Fibroblast of skin of right biceps (primary cell): Measurements from ENCODE around the gene SP3.

ENCODE experiments used
- DNase-seq: peaks from one replicate; pipeline ENCODE4 v3.0.0-alpha.2; 2013

SP3 gene

GRCh38 chr2:173965372-173966025 is at the start of gene SP3:
TSS of gene SP3 (minus strand) at chr2:173965373. CDS start at chr2:173965171, 202 bp downstream.
- peak; percentile 99 for DNase-seq

GRCh38 chr2:174014699-174015070 is 49.5 kb upstream of the SP3 start:
- DNase-seq = no peak

DNA sequence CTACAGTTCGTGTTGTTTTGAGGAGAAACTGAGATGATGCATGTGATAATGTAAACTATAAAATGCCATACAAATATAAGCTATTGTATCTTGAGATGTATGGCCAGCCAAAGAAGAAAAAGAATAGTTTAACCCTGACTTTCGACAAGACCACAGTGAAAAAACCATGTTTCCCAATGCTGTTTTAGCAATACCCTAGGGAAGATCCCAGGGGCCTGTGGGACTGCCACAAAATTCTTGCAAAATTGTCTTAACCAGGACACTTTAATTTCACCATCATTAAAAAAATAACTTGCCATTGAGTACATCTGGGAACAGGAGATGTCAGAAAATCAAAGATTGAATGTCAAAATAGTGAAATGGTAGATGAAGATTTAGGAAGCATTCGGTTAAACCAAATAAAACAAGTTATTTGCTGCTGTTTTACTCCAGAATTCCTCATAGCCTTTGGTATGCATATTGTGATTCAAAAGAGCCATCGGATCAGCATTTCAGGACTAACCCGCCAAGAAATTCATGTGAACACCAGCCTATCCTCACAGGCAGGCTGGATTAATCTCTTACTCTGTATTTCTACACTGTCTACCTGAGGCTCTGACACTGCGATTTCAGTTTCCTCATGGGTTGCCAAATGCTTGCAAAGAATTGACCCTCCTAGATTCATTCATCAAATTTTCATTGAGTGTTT is 49.0 kb upstream of the SP3 start:
- no peak for DNase-seq

DNA sequence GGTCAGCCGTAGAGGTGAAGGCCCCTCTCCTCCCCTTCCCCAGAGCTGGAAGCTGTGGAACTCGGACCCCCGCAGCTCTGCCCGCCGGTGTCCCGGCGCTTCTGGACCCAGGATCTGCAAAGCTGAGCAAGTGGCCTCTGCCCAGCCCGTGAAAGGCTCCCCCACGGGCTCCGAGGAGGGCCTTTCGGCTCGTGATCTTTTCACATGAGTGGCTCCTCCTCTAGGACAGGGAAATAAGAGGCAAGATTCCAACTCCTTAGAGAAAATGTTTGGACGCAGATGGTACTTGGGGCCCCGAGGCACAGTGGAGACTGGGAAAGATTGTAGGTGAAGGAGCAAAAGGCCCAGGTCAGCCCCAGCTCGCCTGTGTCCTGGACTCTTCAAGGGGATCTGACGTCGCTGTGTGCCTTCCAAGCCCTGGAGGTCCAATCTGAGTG is 48.2 kb upstream of the SP3 start:
- DNase-seq = no peak

GRCh38 chr2:174012347-174013314 is 47.5 kb upstream of the SP3 start:
- peak; percentile 66 for DNase-seq

- no peak for DNase-seq
Measured at GRCh38 chr2:174011796-174012195, 46.6 kb upstream of the SP3 start.

GRCh38 chr2:174011173-174011572 is 46.0 kb upstream of the SP3 start:
- no peak for DNase-seq

DNA sequence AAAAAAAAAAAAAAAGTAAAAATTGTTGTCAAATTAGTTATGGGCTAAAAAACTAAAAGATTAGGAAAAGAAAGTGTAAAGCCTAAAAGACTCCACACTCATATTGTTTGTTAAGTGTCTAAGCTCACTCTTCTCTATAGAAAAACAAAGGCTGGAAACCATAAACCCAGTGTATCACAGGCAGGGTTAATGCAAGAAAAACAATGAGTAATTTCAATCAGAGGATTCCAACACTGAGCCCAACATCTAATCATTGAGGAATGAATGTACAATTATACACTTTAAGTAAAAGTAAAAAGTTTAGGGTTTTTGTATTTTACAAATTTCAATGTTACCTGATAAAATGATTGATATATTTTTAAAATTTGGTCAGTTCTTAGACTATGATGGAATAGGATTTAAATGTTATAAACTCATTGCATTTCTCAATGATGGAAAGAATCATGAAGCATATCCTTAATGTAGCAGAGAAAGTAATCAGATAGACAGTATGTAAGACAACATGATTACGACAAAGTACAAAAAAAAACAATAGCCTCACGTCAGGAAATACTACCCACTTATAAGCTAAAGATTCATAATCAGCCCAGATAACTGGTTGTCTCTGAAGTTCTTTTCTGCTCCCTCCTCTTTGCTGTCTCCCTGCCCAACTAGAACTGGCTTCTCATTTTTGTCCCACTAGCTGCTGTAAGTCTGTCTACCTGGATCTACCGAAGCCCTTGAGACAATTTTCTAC is 44.5 kb upstream of the SP3 start:
- peak; percentile 74 for DNase-seq

- no peak for DNase-seq
Measured at GRCh38 chr2:174008720-174009119, 43.5 kb upstream of the SP3 start.

GRCh38 chr2:174007010-174007409 is 41.8 kb upstream of the SP3 start:
- DNase-seq = peak; percentile 48

GRCh38 chr2:174005801-174006419 is 40.7 kb upstream of the SP3 start:
- peak; percentile 21 for DNase-seq

DNA sequence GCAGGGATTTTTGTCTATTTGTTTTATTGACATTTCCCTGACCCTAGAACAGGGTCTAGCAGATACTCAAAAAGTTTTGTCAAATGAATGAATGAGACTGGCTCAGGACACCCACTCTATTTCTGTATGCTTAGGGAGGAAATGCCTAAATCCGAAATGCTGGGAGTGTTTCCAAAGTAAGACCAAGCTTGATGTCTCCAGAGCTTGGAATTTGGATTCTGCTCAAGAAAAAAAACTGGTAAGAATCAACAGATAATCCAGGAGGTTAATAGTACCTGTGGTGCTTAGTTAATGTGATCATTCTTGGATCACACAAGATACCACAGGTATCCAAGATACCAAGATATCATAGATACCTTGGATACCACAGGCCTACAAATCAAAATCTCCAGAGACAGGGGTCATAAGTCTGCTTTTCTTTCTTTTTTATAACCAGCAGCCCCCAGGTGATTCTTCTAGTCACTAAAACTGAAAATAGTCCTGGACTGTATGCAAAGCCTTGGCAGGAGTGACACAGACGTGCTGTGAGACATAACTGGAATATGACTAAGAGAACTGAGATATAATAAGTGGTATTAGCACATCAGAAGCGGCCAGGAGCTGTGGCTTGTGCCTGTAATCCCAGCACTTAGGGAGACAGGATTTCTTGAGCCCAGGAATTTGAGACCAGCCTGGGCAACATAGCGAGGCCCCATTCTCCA is 39.9 kb upstream of the SP3 start:
- peak; percentile 90 for DNase-seq

DNA sequence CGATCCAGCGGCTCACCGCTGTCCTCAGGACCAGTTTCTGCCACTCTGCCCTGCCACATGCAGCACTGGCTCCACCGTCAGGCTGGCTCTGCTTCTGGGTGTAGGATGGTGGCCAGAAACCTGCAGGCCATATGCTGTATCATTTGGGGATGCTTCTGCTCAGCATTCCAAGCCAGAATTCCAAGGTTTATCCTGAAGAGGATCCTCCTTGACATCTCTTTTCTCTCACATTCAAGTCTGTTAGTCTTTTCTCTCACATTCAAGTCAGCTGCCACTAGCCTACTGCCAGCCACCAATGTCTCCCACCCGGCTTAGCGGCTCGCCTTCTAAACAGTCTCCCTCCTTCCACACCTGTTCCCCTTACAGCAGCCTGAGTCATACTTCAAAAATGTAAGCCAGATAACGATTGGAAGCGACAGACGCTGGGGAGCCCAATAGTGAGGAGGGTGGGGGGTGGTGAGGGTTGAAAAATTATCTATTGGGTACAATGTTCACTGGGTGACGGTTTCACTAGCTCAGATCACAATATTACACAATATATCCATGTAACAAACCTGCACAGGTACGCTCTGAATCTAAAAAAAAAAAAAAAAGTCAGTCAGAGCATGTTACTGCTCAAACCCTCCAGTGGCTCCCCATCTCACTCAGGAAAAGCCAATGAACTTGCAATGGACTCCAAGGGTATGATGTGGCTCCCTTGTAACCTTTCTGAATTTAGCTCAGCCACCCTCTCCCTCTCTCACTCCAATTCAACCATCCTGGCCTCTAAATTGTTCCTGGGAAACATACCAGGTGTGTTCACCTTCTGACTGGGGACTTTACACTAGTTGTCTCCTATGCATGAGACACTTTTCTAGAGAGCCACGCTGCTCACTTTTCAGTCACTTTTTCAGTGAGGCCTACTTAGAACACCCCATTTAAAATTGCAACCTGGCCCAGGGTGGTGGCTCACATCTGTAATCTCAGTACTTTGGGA is 38.8 kb upstream of the SP3 start:
- no peak for DNase-seq

- DNase-seq = no peak
Measured at GRCh38 chr2:174002679-174003078, 37.5 kb upstream of the SP3 start.

DNA sequence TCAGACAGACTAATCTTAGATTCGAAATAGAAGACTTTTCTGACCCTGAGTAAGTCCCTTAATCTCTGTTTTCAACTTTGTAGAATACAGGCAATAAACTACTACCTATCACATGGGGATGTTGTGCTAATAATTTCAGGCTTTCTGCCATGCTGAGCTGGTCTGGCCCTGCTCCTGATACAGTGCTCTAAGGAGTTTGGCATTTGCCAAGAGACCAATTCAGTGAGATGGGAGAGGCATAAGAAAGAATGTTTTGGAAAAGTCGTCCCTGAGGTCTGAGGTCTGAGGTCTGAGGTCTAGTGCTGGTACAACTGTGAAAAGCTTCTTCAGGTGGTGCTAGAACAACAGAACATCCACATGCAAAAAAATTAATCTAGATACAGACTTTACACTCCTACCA is 35.9 kb upstream of the SP3 start:
- no peak for DNase-seq

DNA sequence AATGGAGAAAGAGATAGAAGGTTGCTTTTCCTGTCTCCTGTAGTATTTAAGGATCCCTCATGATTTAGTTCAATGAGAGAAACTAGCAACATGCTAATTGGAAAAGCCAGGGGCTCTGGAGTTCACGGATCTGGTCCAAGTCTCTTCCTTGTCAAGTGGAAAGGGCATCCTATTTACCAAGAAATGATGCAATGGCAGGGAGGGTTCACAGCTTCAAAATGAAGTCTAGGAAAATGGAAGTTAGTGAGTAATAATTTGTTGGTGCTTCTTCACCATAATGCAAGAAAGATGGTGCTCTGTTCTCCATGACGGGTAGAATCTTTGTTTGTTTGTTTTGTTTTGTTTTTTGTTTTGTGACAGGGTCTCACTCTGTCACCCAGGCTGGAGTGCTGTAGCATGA is 34.6 kb upstream of the SP3 start:
- DNase-seq = no peak

DNA sequence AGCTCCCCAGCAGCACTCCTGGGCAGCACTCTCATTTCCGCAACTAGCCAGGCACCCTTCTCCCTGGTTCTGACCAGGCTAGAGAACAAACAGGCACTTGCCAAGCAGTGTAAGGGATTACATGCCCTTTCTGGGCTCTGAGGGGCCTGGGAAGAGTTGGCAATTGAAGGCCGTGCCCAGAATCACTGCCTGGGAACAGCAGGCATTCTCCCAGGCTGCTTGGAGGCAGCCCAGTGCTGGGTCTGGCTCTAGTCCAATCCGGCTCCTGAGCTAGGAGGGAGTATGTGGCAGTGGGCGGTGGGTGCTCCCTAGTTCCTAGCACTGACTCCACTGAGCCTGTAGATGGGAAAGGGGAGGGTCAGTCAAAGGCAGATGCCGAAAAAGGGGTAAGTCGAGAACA is 34.1 kb upstream of the SP3 start:
- DNase-seq = no peak

DNA sequence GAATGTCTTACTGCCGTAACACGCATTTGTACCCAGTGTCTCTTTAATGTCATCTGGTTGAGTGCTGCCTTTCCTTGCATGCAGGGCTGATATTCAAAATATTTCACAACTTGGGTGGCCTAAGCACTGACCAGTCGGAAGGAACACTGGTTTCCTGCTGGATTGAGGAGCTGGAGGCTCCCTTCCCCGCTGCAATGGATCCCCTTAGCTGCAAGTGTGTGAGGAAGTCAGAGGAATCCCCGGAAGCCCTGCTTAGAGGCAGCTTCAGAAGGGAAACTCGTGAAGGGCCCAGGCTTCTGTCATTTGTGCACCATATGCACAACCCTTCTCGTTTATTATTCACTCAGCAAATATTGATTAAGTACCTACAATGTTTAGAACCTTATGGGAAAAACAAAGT is 33.2 kb upstream of the SP3 start:
- no peak for DNase-seq

DNA sequence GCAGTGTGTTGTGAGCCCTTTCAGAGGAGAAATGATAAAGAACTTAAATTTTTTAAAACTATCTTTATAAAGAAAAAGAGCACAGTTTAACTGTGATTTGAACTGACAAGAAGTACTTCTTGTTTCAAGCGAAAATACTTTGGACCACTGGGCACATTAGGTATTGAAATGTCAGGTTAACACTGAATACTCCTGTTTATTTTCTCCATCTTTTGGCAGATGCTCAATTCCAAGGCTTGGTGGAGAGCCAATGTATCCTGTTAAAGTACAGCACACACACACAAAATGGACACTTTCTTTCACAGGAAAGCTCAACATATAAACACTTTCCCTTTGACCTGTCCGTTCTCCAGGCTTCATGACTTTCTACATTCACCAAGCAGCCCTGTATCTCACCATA is 32.6 kb upstream of the SP3 start:
- no peak for DNase-seq

DNA sequence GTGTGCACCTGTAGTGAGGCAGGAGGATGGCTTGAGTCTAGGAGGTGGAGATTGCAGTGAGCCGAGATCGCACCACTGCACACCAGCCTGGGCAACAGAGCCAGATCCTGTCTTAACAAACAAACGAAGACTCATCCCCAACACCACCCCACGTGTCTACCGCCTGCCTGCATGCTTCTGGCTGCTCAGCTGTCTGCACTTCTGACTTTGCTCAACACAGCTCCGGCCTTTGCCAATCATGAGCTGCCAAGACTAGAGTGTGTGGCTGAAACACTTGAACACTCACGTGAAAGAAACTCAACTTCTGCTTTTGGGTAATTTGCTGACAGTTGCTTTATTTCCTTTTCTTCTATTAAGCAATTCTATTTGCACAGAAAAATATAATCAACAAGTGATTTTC is 32.1 kb upstream of the SP3 start:
- DNase-seq = no peak

- no peak for DNase-seq
Measured at GRCh38 chr2:173996766-173997165, 31.6 kb upstream of the SP3 start.
